HUDEP-2 (cell line): Measurements from ENCODE around the gene TESMIN.

ENCODE experiments used
- DNase-seq, 76 experiments: peaks; one replicate each; lab custom pipeline; 2025; ENCODE audit not compliant: unreplicated experiment in 76 of 76; lab: John Stamatoyannopoulos, UW

Gene TESMIN

DNA sequence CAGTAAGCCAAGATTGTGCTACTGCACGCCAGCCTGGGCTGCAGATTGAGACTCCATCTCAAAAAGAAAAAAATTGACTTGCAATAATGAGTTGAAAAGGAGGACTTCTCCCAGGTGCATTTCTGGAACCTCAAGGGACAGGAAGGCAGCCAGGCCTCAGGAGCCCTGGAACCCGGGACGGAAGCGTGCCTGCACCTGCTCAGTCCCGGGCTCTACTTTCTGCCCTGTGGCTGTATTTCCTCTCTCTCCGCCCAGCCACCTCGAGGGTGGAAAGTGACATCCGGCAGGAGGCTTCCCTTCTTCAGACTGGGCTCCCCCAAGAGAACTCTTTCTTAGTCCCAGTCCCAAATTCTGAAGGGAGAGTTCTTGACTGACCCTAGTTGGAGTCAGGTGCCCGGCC, 87.2 kb downstream of the TESMIN start:
- no peak for DNase-seq

- DNase-seq = no peak
Measured at GRCh38 chr11:68663482-68664010, 87.8 kb downstream of the TESMIN start.

GRCh38 chr11:68661697-68662603, 89.4 kb downstream of the TESMIN start:
- no peak for DNase-seq

DNA sequence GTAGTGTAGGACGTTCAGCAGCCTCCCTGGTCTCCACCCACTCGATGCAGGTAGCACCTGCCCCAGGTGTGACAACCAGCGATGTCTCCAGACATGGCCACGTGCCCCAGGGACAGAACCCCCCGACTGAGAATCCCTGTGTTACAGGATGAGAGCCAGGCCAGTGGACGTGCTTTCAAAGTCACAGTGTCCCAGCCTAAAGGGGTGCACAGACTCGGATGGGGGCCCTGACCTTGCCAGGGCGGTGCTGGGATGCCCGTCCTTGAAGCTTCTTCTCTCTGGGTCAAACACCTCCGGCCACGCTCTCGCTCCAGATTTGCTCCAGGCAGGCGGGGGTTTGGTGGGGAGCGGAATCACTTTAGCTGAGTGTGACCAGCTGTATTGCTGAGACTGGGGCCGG, 90.3 kb downstream of the TESMIN start:
- no peak for DNase-seq

DNA sequence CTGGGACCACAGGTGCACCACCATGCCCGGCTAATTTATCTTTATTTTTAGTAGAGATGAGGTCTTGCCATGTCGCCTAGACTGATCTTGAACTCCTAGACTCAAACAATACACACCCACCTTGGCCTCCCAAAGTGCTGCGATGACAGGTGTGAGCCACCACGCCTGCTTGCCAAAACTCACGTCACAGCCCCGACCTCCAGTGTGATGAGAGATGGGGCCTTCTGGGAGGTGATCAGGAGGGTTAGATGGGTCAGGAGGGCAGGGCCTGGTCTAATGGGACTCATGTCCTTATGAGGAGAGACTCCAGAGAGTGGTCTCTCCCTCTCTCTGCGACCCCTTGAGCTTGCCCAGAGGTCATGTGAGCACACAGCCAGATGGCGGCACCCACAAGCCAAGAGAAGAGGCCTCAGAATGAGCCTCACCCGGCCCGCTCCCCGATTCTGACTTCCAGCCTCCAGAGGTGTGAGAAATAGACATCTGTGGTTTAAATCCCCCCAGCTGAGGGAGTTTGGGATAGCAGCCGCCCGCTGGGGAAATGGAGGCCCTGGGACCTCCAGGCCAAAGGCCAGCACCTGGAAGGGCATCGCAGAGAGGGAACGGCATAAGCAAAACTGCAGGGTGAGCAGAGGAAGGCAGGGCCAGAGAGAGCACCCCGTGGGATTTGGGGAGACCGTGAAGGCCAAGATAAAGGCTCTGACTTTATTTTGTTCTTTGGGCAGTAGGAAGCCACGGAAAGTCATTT, 91.1 kb downstream of the TESMIN start:
- no peak for DNase-seq

- peak in 1 of 76 experiments; percentile 28 for DNase-seq
Measured at GRCh38 chr11:68659158-68659921, 92.0 kb downstream of the TESMIN start.

GRCh38 chr11:68658661-68659060, 92.7 kb downstream of the TESMIN start:
- no peak for DNase-seq

DNA sequence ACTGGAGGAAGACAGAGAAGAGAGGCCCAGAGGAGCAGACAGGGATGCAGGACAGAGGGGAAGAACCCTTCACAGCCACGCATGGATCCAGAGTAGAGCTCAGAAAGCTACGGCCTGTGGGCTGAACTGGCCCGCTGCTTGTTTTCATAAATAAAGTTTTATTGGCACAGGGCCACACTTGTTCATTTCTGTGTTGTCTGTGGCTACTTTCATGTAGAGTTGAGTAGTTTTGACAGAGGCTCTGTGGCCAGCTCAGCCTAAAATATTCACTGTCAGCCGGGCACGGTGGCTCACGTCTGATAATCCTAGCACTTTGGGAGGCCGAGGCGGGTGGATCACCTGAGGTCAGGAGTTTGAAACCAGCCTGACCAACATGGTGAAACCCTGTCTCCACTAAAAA, 93.2 kb downstream of the TESMIN start:
- no peak for DNase-seq
